KMS-11 (cell line): ENCODE measurements around the gene GSTA5.
"Not testable (repeated sequence)": the region's sequence is repeated elsewhere in the genome, so short reads cannot be mapped to it uniquely, and the experiment has no call there.

ENCODE experiments used
- H2AFZ ChIP-seq: fragments of 200-600 bp; sonication (generic); 2 replicates; pipeline ENCODE4 v1.6.1; 2016; ENCODE audit warnings: antibody characterized with exemption, mixed run types, low read depth
- H3K27ac ChIP-seq: fragments of 200-600 bp; sonication (generic); 2 replicates; pipeline ENCODE4 v1.6.1; 2016; ENCODE audit warnings: mild to moderate bottlenecking, mixed run types
- H3K27me3 ChIP-seq: fragments of 200-600 bp; sonication (generic); 2 replicates; pipeline ENCODE4 v1.6.1; 2017; ENCODE audit warnings: mild to moderate bottlenecking, low read depth, mixed run types, moderate library complexity; ENCODE audit not compliant: insufficient read depth
- H3K36me3 ChIP-seq: fragments of 200-600 bp; sonication (generic); 2 replicates; pipeline ENCODE4 v1.6.1; 2017; ENCODE audit warnings: mild to moderate bottlenecking, mixed run types; ENCODE audit not compliant: insufficient read depth
- H3K4me1 ChIP-seq: fragments of 200-600 bp; sonication (generic); 2 replicates; pipeline ENCODE4 v1.6.1; 2016; ENCODE audit warnings: mild to moderate bottlenecking, low read depth, mixed run types; ENCODE audit not compliant: poor library complexity, severe bottlenecking
- H3K4me2 ChIP-seq: fragments of 200-600 bp; sonication (generic); 2 replicates; pipeline ENCODE4 v1.7.0; 2016; ENCODE audit warnings: mild to moderate bottlenecking, mixed run types
- H3K4me3 ChIP-seq: fragments of 200-600 bp; sonication (generic); IDR thresholded peaks from 2 replicates; pipeline ENCODE4 v1.6.1; 2017; ENCODE audit warnings: low read depth, low read length, mixed read lengths; ENCODE audit not compliant: insufficient read depth
- H3K79me2 ChIP-seq: fragments of 200-600 bp; sonication (generic); 2 replicates; pipeline ENCODE4 v1.6.1; 2016; ENCODE audit warnings: low read depth, mixed run types; ENCODE audit not compliant: insufficient read depth
- H3K9ac ChIP-seq: fragments of 200-600 bp; sonication (generic); 2 replicates; pipeline ENCODE4 v1.6.1; 2016; ENCODE audit warnings: mild to moderate bottlenecking, mixed run types
- H4K20me1 ChIP-seq: fragments of 200-600 bp; sonication (generic); 2 replicates; pipeline ENCODE4 v1.6.1; 2016; ENCODE audit warnings: mild to moderate bottlenecking, mixed run types; ENCODE audit not compliant: insufficient read depth
- CTCF ChIP-seq: fragments of 200-600 bp; sonication (generic); conservative IDR thresholded peaks from 2 replicates; pipeline ENCODE4 v1.6.1; 2017; ENCODE audit warnings: low read depth, mild to moderate bottlenecking, antibody characterized with exemption, low read length, moderate library complexity, mixed read lengths

Gene GSTA5

GRCh38 chr6:52802806-52803205, 37.8 kb downstream of the GSTA5 start:
- no peak overlapping the region for H3K27ac ChIP-seq
- no peaks in the 10 kb centered on the region for H3K4me1 ChIP-seq
- no peaks in the 10 kb centered on the region for H3K36me3 ChIP-seq
- H2AFZ ChIP-seq, result no peak overlapping the region
- no peak overlapping the region for H3K4me2 ChIP-seq
- no peak overlapping the region for H3K9ac ChIP-seq
- H3K79me2 ChIP-seq, result no peaks in the 10 kb centered on the region
- no peak for TF ChIP-seq CTCF
- no peaks in the 10 kb centered on the region for H3K27me3 ChIP-seq
- no peaks in the 10 kb centered on the region for H4K20me1 ChIP-seq
- H3K4me3 ChIP-seq, result no peak overlapping the region

- Histone ChIP-seq H3K79me2 (no peaks in the 10 kb centered on the region), H4K20me1 (no peaks in the 10 kb centered on the region), H3K27ac (no peak overlapping the region), H3K4me3 (no peak overlapping the region), H2AFZ (no peak overlapping the region), H3K9ac (no peak overlapping the region), H3K4me1 (no peaks in the 10 kb centered on the region), H3K36me3 (no peaks in the 10 kb centered on the region), H3K27me3 (no peaks in the 10 kb centered on the region), H3K4me2 (no peak overlapping the region)
- no peak for TF ChIP-seq CTCF
Measured at GRCh38 chr6:52801188-52801841, 39.3 kb downstream of the GSTA5 start.

- H3K27ac ChIP-seq, H3K4me2 ChIP-seq, H3K79me2 ChIP-seq, H3K36me3 ChIP-seq, H3K27me3 ChIP-seq, H3K9ac ChIP-seq, H2AFZ ChIP-seq, H4K20me1 ChIP-seq, H3K4me1 ChIP-seq, H3K4me3 ChIP-seq: not testable (repeated sequence)
Measured at GRCh38 chr6:52799272-52799671, 41.3 kb downstream of the GSTA5 start.

- not testable (repeated sequence) for H3K36me3 ChIP-seq, H3K4me3 ChIP-seq
Measured at GRCh38 chr6:52794366-52794765, 46.2 kb downstream of the GSTA5 start.

GRCh38 chr6:52790861-52791260, 49.8 kb downstream of the GSTA5 start:
- no peaks in the 10 kb centered on the region for H3K36me3 ChIP-seq
- H3K4me3 ChIP-seq, result no peak overlapping the region
- H4K20me1 ChIP-seq, result no peaks in the 10 kb centered on the region
- H3K4me2 ChIP-seq, result no peak overlapping the region
- no peak overlapping the region for H3K27ac ChIP-seq
- TF ChIP-seq CTCF, result no peak
- H3K79me2 ChIP-seq, result no peaks in the 10 kb centered on the region
- H3K4me1 ChIP-seq, result no peaks in the 10 kb centered on the region
- no peak overlapping the region for H3K9ac ChIP-seq
- no peaks in the 10 kb centered on the region for H3K27me3 ChIP-seq
- H2AFZ ChIP-seq, result no peak overlapping the region

More at GRCh38 chr6:52794366-52794765, 46.2 kb downstream of the GSTA5 start:
- H3K4me1 ChIP-seq, H3K27ac ChIP-seq, H4K20me1 ChIP-seq, H3K9ac ChIP-seq, H3K27me3 ChIP-seq, H3K4me2 ChIP-seq, H3K79me2 ChIP-seq, H2AFZ ChIP-seq: not testable (repeated sequence)

GRCh38 chr6:52789658-52790057, 51.0 kb downstream of the GSTA5 start:
- not testable (repeated sequence) for H3K79me2 ChIP-seq, H3K4me3 ChIP-seq, H3K4me1 ChIP-seq, H4K20me1 ChIP-seq, H3K27ac ChIP-seq, H2AFZ ChIP-seq, H3K27me3 ChIP-seq, H3K4me2 ChIP-seq, H3K36me3 ChIP-seq, H3K9ac ChIP-seq
